ENCODE results near the gene MDH2. TPM values are rescaled to one million over a fixed set of nuclear protein-coding genes. Genes with fewer than 3 reads are reported as not detected.
"Not testable (repeated sequence)": the region's sequence is repeated elsewhere in the genome, so short reads cannot be mapped to it uniquely, and the experiment has no call there.

The MDH2 gene
- total RNA-seq, 4 donors from 2014 or later: 91.3 to 181 (median 105) TPM

GRCh38 chr7:76003351-76003750 is 44.6 kb upstream of the MDH2 start:
- H3K27me3 ChIP-seq: no peaks in the 10 kb centered on the region
- peaks cover 15 to 47% (median 34%) of the 10 kb centered on the region in 4 donors for H3K36me3 ChIP-seq
- no peak overlapping the region for H3K4me3 ChIP-seq
- WGBS: 91% methylated on average over 9 of the region's 10 CpGs
- no peak for DNase-seq (ENCODE audit: extremely low spot score)
- no peak overlapping the region for H3K27ac ChIP-seq (replicated peaks in 1 of 4)
- no peaks in the 10 kb centered on the region for H3K4me1 ChIP-seq
- no peaks in the 10 kb centered on the region for H3K9me3 ChIP-seq
- intact Hi-C loops (cut with DNase I): no loop called here
- TF ChIP-seq POLR2AphosphoS5 (IDR thresholded peaks at IDR 0.05): no peak
- TF ChIP-seq POLR2A (IDR thresholded peaks at IDR 0.05; ENCODE audit: low read depth): no peak

DNA sequence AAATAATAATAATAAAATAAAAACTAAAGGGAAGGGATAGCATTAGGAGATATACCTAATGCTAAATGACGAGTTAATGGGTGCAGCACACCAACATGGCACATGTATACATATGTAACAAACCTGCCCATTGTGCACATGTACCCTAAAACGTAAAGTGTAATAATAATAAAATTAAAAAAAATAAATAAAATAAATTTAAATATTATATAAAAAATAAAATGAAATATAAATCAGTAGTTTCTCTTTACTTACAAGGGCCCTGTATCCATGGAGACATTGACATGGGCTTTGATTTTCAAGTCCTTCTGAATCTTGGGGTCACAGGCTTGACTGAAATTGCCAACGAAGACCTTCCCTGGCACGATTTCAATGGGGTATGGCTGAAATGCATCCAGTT is 42.9 kb upstream of the MDH2 start:
- H3K27me3 ChIP-seq; H3K4me3 ChIP-seq; H3K27ac ChIP-seq (replicated peaks in 1 of 4); DNase-seq (ENCODE audit: extremely low spot score); intact Hi-C loops (cut with DNase I); H3K9me3 ChIP-seq: not testable (repeated sequence)
- Histone ChIP-seq H3K36me3 (peaks cover 15 to 43% (median 33%) of the 10 kb centered on the region in 4 donors), H3K4me1 (peaks cover 0 to 15% (median 8%) of the 10 kb centered on the region in 4 donors)
- WGBS: 86% methylated on average over 4 of the region's 4 CpGs

- DNase-seq (ENCODE audit: extremely low spot score): no peak
- H3K4me1 ChIP-seq: peaks cover 17 to 37% (median 28%) of the 10 kb centered on the region in 4 donors
- intact Hi-C loops (cut with DNase I): no loop called here
- H3K36me3 ChIP-seq: peaks cover 14 to 29% (median 16%) of the 10 kb centered on the region in 4 donors
- no peaks in the 10 kb centered on the region for H3K27me3 ChIP-seq
- no peak for TF ChIP-seq EP300 (IDR thresholded peaks at IDR 0.05)
- no peak overlapping the region for H3K27ac ChIP-seq (replicated peaks in 1 of 4)
- WGBS: 75% methylated on average over 8 of the region's 8 CpGs
- no peak overlapping the region for H3K4me3 ChIP-seq
- H3K9me3 ChIP-seq: no peaks in the 10 kb centered on the region
Measured at GRCh38 chr7:76008156-76008687, 39.7 kb upstream of the MDH2 start.

GRCh38 chr7:76009672-76010600 is 38.0 kb upstream of the MDH2 start:
- Histone ChIP-seq H3K4me1 (peaks cover 17 to 37% (median 28%) of the 10 kb centered on the region in 4 donors), H3K27me3 (no peaks in the 10 kb centered on the region), H3K36me3 (peaks cover 3 to 24% (median 6%) of the 10 kb centered on the region in 4 donors), H3K27ac (replicated peaks in 1 of 4) (peak overlapping the region in 3 of 4 donors; percentile 43 to 58 (median 45)), H3K9me3 (no peaks in the 10 kb centered on the region), H3K4me3 (no peak overlapping the region)
- intact Hi-C loops (cut with DNase I): no loop called here
- DNase-seq (ENCODE audit: extremely low spot score): no peak
- no peak for TF ChIP-seq POLR2AphosphoS5 (IDR thresholded peaks at IDR 0.05)
- no peak for TF ChIP-seq POLR2A (IDR thresholded peaks at IDR 0.05; ENCODE audit: low read depth)
- TF ChIP-seq EP300 (IDR thresholded peaks at IDR 0.05): no peak
- no peak for TF ChIP-seq CTCF (IDR thresholded peaks at IDR 0.05)
- 84% methylated on average over 11 of the region's 11 CpGs for WGBS

DNA sequence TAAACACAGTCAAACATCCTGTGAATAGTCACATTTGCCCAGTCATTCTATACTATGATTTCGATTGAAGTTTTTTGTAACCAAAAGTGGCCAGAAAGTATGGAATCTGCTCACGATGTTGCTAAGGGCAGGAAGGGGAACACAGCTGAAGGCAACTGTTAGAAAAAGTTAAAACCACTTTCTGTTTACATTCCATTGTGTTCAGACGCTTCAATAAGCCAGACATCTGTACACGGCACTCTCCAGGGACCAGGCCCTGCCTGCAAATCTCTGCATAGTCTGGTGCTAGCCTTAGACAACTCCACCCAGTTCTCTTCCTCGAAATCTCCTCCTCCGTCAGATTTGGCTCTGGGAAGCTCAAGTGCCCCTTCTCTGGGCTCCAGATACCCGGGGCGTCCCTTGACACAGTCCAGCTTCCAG is 36.5 kb upstream of the MDH2 start:
- no peaks in the 10 kb centered on the region for H3K9me3 ChIP-seq
- no peak for DNase-seq (ENCODE audit: extremely low spot score)
- peaks cover 0 to 18% (median 4%) of the 10 kb centered on the region in 4 donors for H3K36me3 ChIP-seq
- no peaks in the 10 kb centered on the region for H3K27me3 ChIP-seq
- TF ChIP-seq POLR2AphosphoS5 (IDR thresholded peaks at IDR 0.05): peak; percentile 33 to 45
- no peak for TF ChIP-seq POLR2A (IDR thresholded peaks at IDR 0.05; ENCODE audit: low read depth)
- H3K4me1 ChIP-seq: peaks cover 17 to 37% (median 28%) of the 10 kb centered on the region in 4 donors
- 41% methylated on average over 8 of the region's 8 CpGs for WGBS
- H3K27ac ChIP-seq (replicated peaks in 1 of 4): peak overlapping the region; percentile 43 to 66 (median 52)
- intact Hi-C loops (cut with DNase I): no loop called here
- no peak overlapping the region for H3K4me3 ChIP-seq

- no peak for DNase-seq (ENCODE audit: extremely low spot score)
Measured at GRCh38 chr7:76016191-76016947, 31.5 kb upstream of the MDH2 start.

DNA sequence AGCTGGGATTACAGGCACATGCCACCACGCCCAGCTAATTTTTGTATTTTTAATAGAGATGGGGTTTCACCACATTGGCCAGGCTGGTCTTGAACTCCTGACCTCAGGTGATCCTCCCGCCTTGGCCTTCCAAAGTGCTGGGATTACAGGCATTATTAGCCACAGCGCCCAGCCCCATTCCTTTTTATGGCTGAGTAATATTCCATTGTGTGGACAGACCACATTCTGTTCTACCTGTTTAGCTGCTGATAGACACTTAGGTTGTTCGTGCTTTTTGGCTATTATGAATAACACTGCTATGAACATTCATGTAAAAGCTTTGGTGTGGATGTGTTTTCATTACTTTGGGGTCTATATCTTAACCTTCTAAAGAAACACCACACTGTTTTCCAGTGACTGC is 29.4 kb upstream of the MDH2 start:
- H3K9me3 ChIP-seq; intact Hi-C loops (cut with DNase I); H3K27ac ChIP-seq (replicated peaks in 1 of 4); DNase-seq (ENCODE audit: extremely low spot score); H3K4me3 ChIP-seq; H3K27me3 ChIP-seq: not testable (repeated sequence)
- WGBS: 95% methylated on average over 4 of the region's 4 CpGs
- H3K4me1 ChIP-seq: peaks cover 0 to 11% (median 3%) of the 10 kb centered on the region in 4 donors
- H3K36me3 ChIP-seq: peaks cover 9 to 34% (median 12%) of the 10 kb centered on the region in 4 donors

More at GRCh38 chr7:76016191-76016947, 31.5 kb upstream of the MDH2 start:
- no peaks in the 10 kb centered on the region for H3K9me3 ChIP-seq
- TF ChIP-seq CTCF (IDR thresholded peaks at IDR 0.05): no peak
- no peak for TF ChIP-seq EP300 (IDR thresholded peaks at IDR 0.05)
- TF ChIP-seq POLR2A (IDR thresholded peaks at IDR 0.05; ENCODE audit: low read depth): no peak
- intact Hi-C loops (cut with DNase I): no loop called here
- H3K4me1 ChIP-seq: peaks cover 7 to 14% (median 10%) of the 10 kb centered on the region in 4 donors
- no peaks in the 10 kb centered on the region for H3K27me3 ChIP-seq
- no peak overlapping the region for H3K27ac ChIP-seq (replicated peaks in 1 of 4)
- no peak overlapping the region for H3K4me3 ChIP-seq
- WGBS: 89% methylated on average over 13 of the region's 13 CpGs
- peaks cover 4 to 25% (median 10%) of the 10 kb centered on the region in 4 donors for H3K36me3 ChIP-seq
